Measurements from ENCODE around the gene LCP1.
"Not testable (repeated sequence)": the region's sequence is repeated elsewhere in the genome, so short reads cannot be mapped to it uniquely, and the experiment has no call there.

LCP1 gene

GRCh38 chr13:46181840-46182490 is at the start of gene LCP1:
Gene LCP1 (minus strand): TSS chr13:46182177. CDS start chr13:46159662, 22,515 bp downstream.
- DNase-seq, result no peak

GRCh38 chr13:46229251-46229650 is 47.3 kb upstream of the LCP1 start:
- DNase-seq, result no peak

GRCh38 chr13:46220234-46220633 is 38.3 kb upstream of the LCP1 start:
- not testable (repeated sequence) for DNase-seq

GRCh38 chr13:46214741-46215140 is 32.8 kb upstream of the LCP1 start:
- DNase-seq, result not testable (repeated sequence)

- DNase-seq, result no peak
Observed at GRCh38 chr13:46213242-46213641, 31.3 kb upstream of the LCP1 start.

- peak; percentile 81 for DNase-seq
Observed at GRCh38 chr13:46211483-46212351, 29.7 kb upstream of the LCP1 start, which contains the start of gene LRRC63. Gene LRRC63 (plus strand): TSS chr13:46211928. CDS start chr13:46213035, 1,107 bp downstream.

- DNase-seq, result no peak
Observed at GRCh38 chr13:46211116-46211482, 29.1 kb upstream of the LCP1 start.

- no peak for DNase-seq
Observed at GRCh38 chr13:46210362-46211083, 28.5 kb upstream of the LCP1 start.

GRCh38 chr13:46207828-46208227 is 25.9 kb upstream of the LCP1 start:
- no peak for DNase-seq

- no peak for DNase-seq
Observed at GRCh38 chr13:46206143-46206542, 24.2 kb upstream of the LCP1 start.

- DNase-seq, result no peak
Observed at GRCh38 chr13:46202966-46203365, 21.0 kb upstream of the LCP1 start.

- DNase-seq, result no peak
Observed at GRCh38 chr13:46202188-46202795, 20.3 kb upstream of the LCP1 start.

- DNase-seq, result no peak
Observed at GRCh38 chr13:46198696-46199193, 16.8 kb upstream of the LCP1 start.

- DNase-seq, result no peak
Observed at GRCh38 chr13:46197299-46198048, 15.5 kb upstream of the LCP1 start.

GRCh38 chr13:46195016-46195415 is 13.0 kb upstream of the LCP1 start:
- DNase-seq, result no peak

GRCh38 chr13:46192412-46192811 is 10.4 kb upstream of the LCP1 start:
- DNase-seq, result no peak

- DNase-seq, result no peak
Observed at GRCh38 chr13:46185634-46186033, 3.7 kb upstream of the LCP1 start.

GRCh38 chr13:46184277-46184699 is 2.3 kb upstream of the LCP1 start:
- no peak for DNase-seq

- no peak for DNase-seq
Observed at GRCh38 chr13:46183018-46183946, 1.3 kb upstream of the LCP1 start.

- no peak for DNase-seq
Observed at GRCh38 chr13:46182491-46182877, 507 bp upstream of the LCP1 start.

- DNase-seq, result no peak
Observed at GRCh38 chr13:46181377-46181839, 569 bp downstream of the LCP1 start.

Data from right forelimb (tissue), 1 donor.